A549 (cell line): ENCODE data around the gene KRT81.

Source experiments
- CBX8 ChIP-seq: fragments of 200-600 bp; sonication (generic); IDR thresholded peaks from 2 replicates; pipeline ENCODE4 v1.6.1; 2016
- CEBPB ChIP-seq, 2 experiments: fragments of >200 bp in 1 of 2; sonication (Bioruptor Twin) in 1 of 2; formaldehyde crosslinking in 1 of 2; IDR thresholded peaks; 2 replicates each; pipeline ENCODE4 v1.6.1; 2012 to 2016
- EHMT2 ChIP-seq: fragments of 200-600 bp; sonication (generic); IDR thresholded peaks from 2 replicates; pipeline ENCODE4 v1.6.1; 2016; ENCODE audit warnings: antibody characterized with exemption, low read depth, mild to moderate bottlenecking, moderate library complexity
- HOXA7 ChIP-seq: fragments of 250-450 bp; sonication (Bioruptor Pico); IDR thresholded peaks from 2 replicates; pipeline ENCODE4 v1.5.0; 2020; ENCODE audit warnings: mild to moderate bottlenecking, moderate library complexity
- KDM5A ChIP-seq: fragments of 200-600 bp; sonication (generic); IDR thresholded peaks from 2 replicates; pipeline ENCODE4 v1.6.1; 2016; ENCODE audit warnings: antibody characterized with exemption, mild to moderate bottlenecking
- PHF8 ChIP-seq: fragments of 200-600 bp; sonication (generic); IDR thresholded peaks from 2 replicates; pipeline ENCODE4 v1.6.1; 2016; ENCODE audit warnings: low read depth, mild to moderate bottlenecking, antibody characterized with exemption, moderate library complexity, borderline replicate concordance
- RAD21 ChIP-seq, 2 experiments: fragments of >200 bp in 1 of 2; sonication (Bioruptor Twin) in 1 of 2; formaldehyde crosslinking in 1 of 2; IDR thresholded peaks in 1 of 2; conservative IDR thresholded peaks in 1 of 2; 2 replicates in 1 of 2; 3 replicates in 1 of 2; pipeline ENCODE4 v1.6.1; 2012 to 2018; ENCODE audit warnings: inconsistent platforms in 1 of 2
- RARB ChIP-seq: fragments of 250-450 bp; sonication (Bioruptor Pico); IDR thresholded peaks from 2 replicates; pipeline ENCODE4 v1.8.0; 2021; ENCODE audit warnings: mild to moderate bottlenecking, moderate library complexity
- TF ChIP-seq, protein P1 (sequence below): fragments of 200-600 bp; sonication (generic); IDR thresholded peaks from 2 replicates; pipeline ENCODE4 v1.6.1; 2016; ENCODE audit warnings: antibody characterized with exemption, mild to moderate bottlenecking, moderate library complexity
- TF ChIP-seq, protein P2 (sequence below): fragments of >200 bp; sonication (Bioruptor Twin); formaldehyde crosslinking; IDR thresholded peaks from 3 replicates; pipeline ENCODE4 v1.5.1; 2016

GRCh38 chr12:52238916-52239646, 52.3 kb downstream of the KRT81 start:
- TF ChIP-seq, protein P1, sequence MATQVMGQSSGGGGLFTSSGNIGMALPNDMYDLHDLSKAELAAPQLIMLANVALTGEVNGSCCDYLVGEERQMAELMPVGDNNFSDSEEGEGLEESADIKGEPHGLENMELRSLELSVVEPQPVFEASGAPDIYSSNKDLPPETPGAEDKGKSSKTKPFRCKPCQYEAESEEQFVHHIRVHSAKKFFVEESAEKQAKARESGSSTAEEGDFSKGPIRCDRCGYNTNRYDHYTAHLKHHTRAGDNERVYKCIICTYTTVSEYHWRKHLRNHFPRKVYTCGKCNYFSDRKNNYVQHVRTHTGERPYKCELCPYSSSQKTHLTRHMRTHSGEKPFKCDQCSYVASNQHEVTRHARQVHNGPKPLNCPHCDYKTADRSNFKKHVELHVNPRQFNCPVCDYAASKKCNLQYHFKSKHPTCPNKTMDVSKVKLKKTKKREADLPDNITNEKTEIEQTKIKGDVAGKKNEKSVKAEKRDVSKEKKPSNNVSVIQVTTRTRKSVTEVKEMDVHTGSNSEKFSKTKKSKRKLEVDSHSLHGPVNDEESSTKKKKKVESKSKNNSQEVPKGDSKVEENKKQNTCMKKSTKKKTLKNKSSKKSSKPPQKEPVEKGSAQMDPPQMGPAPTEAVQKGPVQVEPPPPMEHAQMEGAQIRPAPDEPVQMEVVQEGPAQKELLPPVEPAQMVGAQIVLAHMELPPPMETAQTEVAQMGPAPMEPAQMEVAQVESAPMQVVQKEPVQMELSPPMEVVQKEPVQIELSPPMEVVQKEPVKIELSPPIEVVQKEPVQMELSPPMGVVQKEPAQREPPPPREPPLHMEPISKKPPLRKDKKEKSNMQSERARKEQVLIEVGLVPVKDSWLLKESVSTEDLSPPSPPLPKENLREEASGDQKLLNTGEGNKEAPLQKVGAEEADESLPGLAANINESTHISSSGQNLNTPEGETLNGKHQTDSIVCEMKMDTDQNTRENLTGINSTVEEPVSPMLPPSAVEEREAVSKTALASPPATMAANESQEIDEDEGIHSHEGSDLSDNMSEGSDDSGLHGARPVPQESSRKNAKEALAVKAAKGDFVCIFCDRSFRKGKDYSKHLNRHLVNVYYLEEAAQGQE, result no peak
- TF ChIP-seq CBX8, result no peak
- TF ChIP-seq RAD21 (conservative IDR thresholded peaks at IDR 0.05 in 1 of 2, IDR thresholded peaks at IDR 0.05 in 1 of 2), result no peak
- TF ChIP-seq, protein P2, sequence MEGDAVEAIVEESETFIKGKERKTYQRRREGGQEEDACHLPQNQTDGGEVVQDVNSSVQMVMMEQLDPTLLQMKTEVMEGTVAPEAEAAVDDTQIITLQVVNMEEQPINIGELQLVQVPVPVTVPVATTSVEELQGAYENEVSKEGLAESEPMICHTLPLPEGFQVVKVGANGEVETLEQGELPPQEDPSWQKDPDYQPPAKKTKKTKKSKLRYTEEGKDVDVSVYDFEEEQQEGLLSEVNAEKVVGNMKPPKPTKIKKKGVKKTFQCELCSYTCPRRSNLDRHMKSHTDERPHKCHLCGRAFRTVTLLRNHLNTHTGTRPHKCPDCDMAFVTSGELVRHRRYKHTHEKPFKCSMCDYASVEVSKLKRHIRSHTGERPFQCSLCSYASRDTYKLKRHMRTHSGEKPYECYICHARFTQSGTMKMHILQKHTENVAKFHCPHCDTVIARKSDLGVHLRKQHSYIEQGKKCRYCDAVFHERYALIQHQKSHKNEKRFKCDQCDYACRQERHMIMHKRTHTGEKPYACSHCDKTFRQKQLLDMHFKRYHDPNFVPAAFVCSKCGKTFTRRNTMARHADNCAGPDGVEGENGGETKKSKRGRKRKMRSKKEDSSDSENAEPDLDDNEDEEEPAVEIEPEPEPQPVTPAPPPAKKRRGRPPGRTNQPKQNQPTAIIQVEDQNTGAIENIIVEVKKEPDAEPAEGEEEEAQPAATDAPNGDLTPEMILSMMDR, result no peak
- no peak for TF ChIP-seq KDM5A
- peak; percentile 77; the same call in 1 of the 2 replicates for TF ChIP-seq HOXA7 (CRISPR knock-in tag)
- no peak for TF ChIP-seq EHMT2
- TF ChIP-seq RARB (CRISPR knock-in tag), result no peak
- TF ChIP-seq CEBPB (IDR thresholded peaks at IDR 0.05), result 0 out of 4 replicates have a peak, but pooled peaks of 1 of the 2 experiments have one; percentile 4
- no peak for TF ChIP-seq PHF8
